ENCODE results near the gene OR10P1.

DNA sequence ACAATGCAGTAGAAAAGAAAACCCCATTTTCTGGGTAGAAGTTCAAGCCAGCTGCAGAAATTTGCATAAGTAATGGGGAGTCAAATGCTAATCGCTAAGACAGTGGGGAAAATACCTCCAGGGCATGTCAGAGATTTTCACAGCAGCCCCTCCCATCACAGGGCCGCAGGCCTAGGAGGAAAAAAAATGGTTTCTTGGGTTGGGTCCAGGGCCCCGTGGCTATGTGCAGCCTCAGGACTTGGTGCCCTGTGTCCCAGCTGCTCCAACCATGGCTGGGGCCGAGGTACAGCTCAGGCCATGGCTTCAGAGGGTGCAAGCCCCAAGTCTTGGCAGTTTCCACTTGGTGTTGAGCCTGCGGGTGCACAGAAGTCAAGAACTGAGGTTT lies 14.6 kb downstream of the OR10P1 start:
- no peak for TF ChIP-seq HDAC2 (IDR thresholded peaks at IDR 0.05)
- TF ChIP-seq CTCF (IDR thresholded peaks at IDR 0.05): no peak
- no peak for TF ChIP-seq POLR2A (IDR thresholded peaks at IDR 0.05; ENCODE audit: low read length)
- TF ChIP-seq, protein P1, sequence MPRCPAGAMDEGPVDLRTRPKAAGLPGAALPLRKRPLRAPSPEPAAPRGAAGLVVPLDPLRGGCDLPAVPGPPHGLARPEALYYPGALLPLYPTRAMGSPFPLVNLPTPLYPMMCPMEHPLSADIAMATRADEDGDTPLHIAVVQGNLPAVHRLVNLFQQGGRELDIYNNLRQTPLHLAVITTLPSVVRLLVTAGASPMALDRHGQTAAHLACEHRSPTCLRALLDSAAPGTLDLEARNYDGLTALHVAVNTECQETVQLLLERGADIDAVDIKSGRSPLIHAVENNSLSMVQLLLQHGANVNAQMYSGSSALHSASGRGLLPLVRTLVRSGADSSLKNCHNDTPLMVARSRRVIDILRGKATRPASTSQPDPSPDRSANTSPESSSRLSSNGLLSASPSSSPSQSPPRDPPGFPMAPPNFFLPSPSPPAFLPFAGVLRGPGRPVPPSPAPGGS (IDR thresholded peaks at IDR 0.05): no peak
- TF ChIP-seq SMC3 (IDR thresholded peaks at IDR 0.05): no peak
- TF ChIP-seq, protein P2, sequence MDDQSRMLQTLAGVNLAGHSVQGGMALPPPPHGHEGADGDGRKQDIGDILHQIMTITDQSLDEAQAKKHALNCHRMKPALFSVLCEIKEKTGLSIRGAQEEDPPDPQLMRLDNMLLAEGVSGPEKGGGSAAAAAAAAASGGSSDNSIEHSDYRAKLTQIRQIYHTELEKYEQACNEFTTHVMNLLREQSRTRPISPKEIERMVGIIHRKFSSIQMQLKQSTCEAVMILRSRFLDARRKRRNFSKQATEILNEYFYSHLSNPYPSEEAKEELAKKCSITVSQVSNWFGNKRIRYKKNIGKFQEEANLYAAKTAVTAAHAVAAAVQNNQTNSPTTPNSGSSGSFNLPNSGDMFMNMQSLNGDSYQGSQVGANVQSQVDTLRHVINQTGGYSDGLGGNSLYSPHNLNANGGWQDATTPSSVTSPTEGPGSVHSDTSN (IDR thresholded peaks at IDR 0.05): no peak
- TF ChIP-seq MYC (IDR thresholded peaks at IDR 0.05; ENCODE audit: borderline replicate concordance, low read length): no peak
- no peak for TF ChIP-seq RAD21 (conservative IDR thresholded peaks at IDR 0.05 in 1 of 2, IDR thresholded peaks at IDR 0.05 in 1 of 2)
